Body of pancreas (tissue), 4 donors: ENCODE results near the gene LAPTM5. TPM values are rescaled to one million over a fixed set of nuclear protein-coding genes. Genes with fewer than 3 reads are reported as not detected.

Experiments used
- ATAC-seq: fragments of 150-250 bp; one replicate; pipeline ENCODE4 v1.9.1; 2016
- DNase-seq, 4 donors: peaks; one replicate each; pipeline ENCODE4 v3.0.0-alpha.2; 2019
- H3K27ac ChIP-seq, 4 donors: fragments of 200-600 bp; sonication (generic); 1 replicate in 3 of 4; 2 replicates in 1 of 4; pipeline versions ENCODE4 v1.5.1 to v1.6.1; 2016 to 2019; ENCODE audit warnings: mild to moderate bottlenecking in 1 of 4, mixed read lengths in 1 of 4, moderate library complexity in 1 of 4
- H3K27me3 ChIP-seq, 2 donors: fragments of 200-600 bp; sonication (generic); one replicate each; pipeline ENCODE4 v1.6.0; 2016; ENCODE audit warnings: mild to moderate bottlenecking in 1 of 2
- H3K36me3 ChIP-seq, 2 donors: fragments of 200-600 bp; sonication (generic); replicated peaks in 1 of 2; 2 replicates each; pipeline ENCODE4 v1.5.1; 2016; ENCODE audit warnings: low read depth in 2 of 2; ENCODE audit not compliant: insufficient read depth in 1 of 2
- H3K4me1 ChIP-seq: fragments of 200-600 bp; sonication (generic); one replicate; pipeline ENCODE4 v1.6.0; 2016
- H3K4me3 ChIP-seq, 2 donors: fragments of 200-600 bp; sonication (generic); 1 replicate in 1 of 2; 2 replicates in 1 of 2; pipeline ENCODE4 v1.5.1; 2016 to 2019
- H3K9me3 ChIP-seq, 3 donors: fragments of 200-600 bp; sonication (generic); 1 replicate in 2 of 3; 2 replicates in 1 of 3; pipeline ENCODE4 v1.5.1; 2016
- CTCF ChIP-seq, 7 experiments: fragments of 450-650 bp in 4 of 7; fragments of 200-600 bp in 3 of 7; sonication (generic) in 3 of 7; IDR thresholded peaks; one replicate each; pipeline ENCODE4 v1.5.1; 2016 to 2019; ENCODE audit warnings: antibody characterized with exemption in 7 of 7
- POLR2A ChIP-seq, 3 donors: fragments of 450-650 bp; IDR thresholded peaks; one replicate each; pipeline ENCODE4 v1.6.1; 2016; ENCODE audit warnings: antibody characterized with exemption in 3 of 3, mild to moderate bottlenecking in 2 of 3
- WGBS, 2 donors: methylation state at CpG; one replicate each; pipeline ENCODE4 v1.1.5; 2017; 5-methylcytosine and 5-hydroxymethylcytosine counted together
- intact Hi-C: fragments of 100-400 bp; cut with DNase I; formaldehyde crosslinking; loops from one replicate; pipeline ENCODE4 v1.15.1; 2023
- total RNA-seq, 2 donors: library from RNA; depleted of rRNA; stranded (reverse); fragments of >200 nt; gene quantifications; one replicate each; pipeline ENCODE4 v1.1.0, GENCODE V29; 2016

Gene LAPTM5
- total RNA-seq, 2 donors from 2014 or later, result 6.3 to 25.2 TPM

GRCh38 chr1:30742300-30742962 is 15.1 kb downstream of the LAPTM5 start:
- Histone ChIP-seq H3K27ac (no peak overlapping the region), H3K4me1 (peaks cover 7% of the 10 kb centered on the region), H3K36me3 (no peaks in the 10 kb centered on the region), H3K9me3 (no peaks in the 10 kb centered on the region), H3K27me3 (no peaks in the 10 kb centered on the region), H3K4me3 (no peak overlapping the region)
- WGBS, 2 donors, result 70 to 73% methylated on average over 6 to 11 of the region's 11 CpGs
- TF ChIP-seq POLR2A (IDR thresholded peaks at IDR 0.05) (no peak), CTCF (IDR thresholded peaks at IDR 0.05) (no peak)
- ATAC-seq (no peak), DNase-seq (no peak)
- intact Hi-C loops, result no loop called here

GRCh38 chr1:30741239-30741894 is 16.2 kb downstream of the LAPTM5 start:
- DNase-seq, result no peak
- Histone ChIP-seq H3K4me3 (no peak overlapping the region), H3K27ac (no peak overlapping the region), H3K36me3 (no peaks in the 10 kb centered on the region), H3K4me1 (peaks cover 3% of the 10 kb centered on the region), H3K9me3 (no peaks in the 10 kb centered on the region), H3K27me3 (no peaks in the 10 kb centered on the region)
- intact Hi-C loops, result no loop called here
- no peak for ATAC-seq
- WGBS, 2 donors, result 50 to 63% methylated on average over 11 to 12 of the region's 12 CpGs
- no peak for TF ChIP-seq POLR2A (IDR thresholded peaks at IDR 0.05)

- no peak for DNase-seq
- WGBS, 2 donors, result 67 to 70% methylated on average over 14 to 15 of the region's 15 CpGs
Measured at GRCh38 chr1:30740251-30741238, 17.0 kb downstream of the LAPTM5 start.

GRCh38 chr1:30739601-30740000 is 18.0 kb downstream of the LAPTM5 start:
- intact Hi-C loops, result no loop called here
- H3K36me3 ChIP-seq, result no peaks in the 10 kb centered on the region
- 71 to 90% methylated on average over 6 to 8 of the region's 8 CpGs for WGBS, 2 donors
- TF ChIP-seq POLR2A (IDR thresholded peaks at IDR 0.05) (no peak), CTCF (IDR thresholded peaks at IDR 0.05) (no peak)
- H3K9me3 ChIP-seq, result no peaks in the 10 kb centered on the region
- no peaks in the 10 kb centered on the region for H3K27me3 ChIP-seq
- no peak for ATAC-seq
- H3K27ac ChIP-seq, result no peak overlapping the region
- no peaks in the 10 kb centered on the region for H3K4me1 ChIP-seq
- H3K4me3 ChIP-seq, result no peak overlapping the region
- DNase-seq, result no peak

More at GRCh38 chr1:30740251-30741238, 17.0 kb downstream of the LAPTM5 start:
- no peak for ATAC-seq
- Histone ChIP-seq H3K27ac (no peak overlapping the region), H3K4me1 (no peaks in the 10 kb centered on the region), H3K9me3 (no peaks in the 10 kb centered on the region), H3K4me3 (no peak overlapping the region), H3K27me3 (no peaks in the 10 kb centered on the region), H3K36me3 (no peaks in the 10 kb centered on the region)
- intact Hi-C loops, result no loop called here
- no peak for TF ChIP-seq CTCF (IDR thresholded peaks at IDR 0.05)
- no peak for TF ChIP-seq POLR2A (IDR thresholded peaks at IDR 0.05)
